Esophagus muscularis mucosa (tissue), 3 donors: Measurements from ENCODE around the gene PPT1.

ENCODE experiments used
- CTCF ChIP-seq, 3 experiments: fragments of 200-600 bp in 2 of 3; fragments of 450-650 bp in 1 of 3; sonication (generic) in 2 of 3; IDR thresholded peaks; one replicate each; pipeline ENCODE4 v1.5.1; 2017 to 2019; ENCODE audit warnings: antibody characterized with exemption in 3 of 3, mild to moderate bottlenecking in 2 of 3, moderate library complexity in 1 of 3
- POLR2AphosphoS5 ChIP-seq, 2 donors: sonication (generic); formaldehyde crosslinking; IDR thresholded peaks; one replicate each; pipeline ENCODE4 v1.6.1; 2017; ENCODE audit warnings: antibody characterized with exemption in 2 of 2

GRCh38 chr1:40092706-40093639 is 4.1 kb downstream of the PPT1 start:
- TF ChIP-seq POLR2AphosphoS5 (IDR thresholded peaks at IDR 0.05) (no peak), CTCF (IDR thresholded peaks at IDR 0.05) (no peak)
